Choroid plexus epithelial cell (primary cell): Measurements from ENCODE around the gene CSRP2.

Experiments used
- DNase-seq: peaks from one replicate; pipeline ENCODE4 v3.0.0-alpha.2; 2010; ENCODE audit warnings: low read depth
- H3K4me3 ChIP-seq: 2 replicates; pipeline ENCODE4 v1.5.1; 2011; ENCODE audit warnings: low read depth, mild to moderate bottlenecking, control low read depth, low read length, moderate library complexity
- TF ChIP-seq, protein P1 (sequence below): conservative IDR thresholded peaks from 2 replicates; pipeline ENCODE4 v1.5.1; 2011; ENCODE audit warnings: low read depth, mild to moderate bottlenecking, control low read depth, inconsistent platforms, low read length, moderate library complexity

Gene CSRP2

DNA sequence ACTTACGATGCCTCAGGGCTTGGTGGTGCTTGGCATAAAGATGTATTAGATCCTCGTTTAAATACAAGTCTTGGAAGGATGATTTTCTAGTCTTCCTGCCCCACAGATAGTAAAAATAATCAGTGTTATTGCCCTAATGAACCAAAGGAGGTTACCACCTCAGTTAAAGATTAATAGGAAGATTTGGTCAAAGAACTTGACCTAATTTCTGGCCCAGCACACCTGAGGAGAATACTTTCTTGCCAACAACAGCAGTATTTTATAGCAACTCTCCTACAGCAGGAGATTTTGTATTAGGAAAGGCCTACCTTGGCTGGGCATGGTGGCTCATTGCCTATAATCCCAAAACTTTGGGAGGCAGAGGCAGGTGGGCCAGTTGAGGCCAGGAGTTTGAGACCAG lies 31.6 kb downstream of the CSRP2 start:
- DNase-seq = no peak
- TF ChIP-seq, protein P1, sequence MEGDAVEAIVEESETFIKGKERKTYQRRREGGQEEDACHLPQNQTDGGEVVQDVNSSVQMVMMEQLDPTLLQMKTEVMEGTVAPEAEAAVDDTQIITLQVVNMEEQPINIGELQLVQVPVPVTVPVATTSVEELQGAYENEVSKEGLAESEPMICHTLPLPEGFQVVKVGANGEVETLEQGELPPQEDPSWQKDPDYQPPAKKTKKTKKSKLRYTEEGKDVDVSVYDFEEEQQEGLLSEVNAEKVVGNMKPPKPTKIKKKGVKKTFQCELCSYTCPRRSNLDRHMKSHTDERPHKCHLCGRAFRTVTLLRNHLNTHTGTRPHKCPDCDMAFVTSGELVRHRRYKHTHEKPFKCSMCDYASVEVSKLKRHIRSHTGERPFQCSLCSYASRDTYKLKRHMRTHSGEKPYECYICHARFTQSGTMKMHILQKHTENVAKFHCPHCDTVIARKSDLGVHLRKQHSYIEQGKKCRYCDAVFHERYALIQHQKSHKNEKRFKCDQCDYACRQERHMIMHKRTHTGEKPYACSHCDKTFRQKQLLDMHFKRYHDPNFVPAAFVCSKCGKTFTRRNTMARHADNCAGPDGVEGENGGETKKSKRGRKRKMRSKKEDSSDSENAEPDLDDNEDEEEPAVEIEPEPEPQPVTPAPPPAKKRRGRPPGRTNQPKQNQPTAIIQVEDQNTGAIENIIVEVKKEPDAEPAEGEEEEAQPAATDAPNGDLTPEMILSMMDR = no peak
- H3K4me3 ChIP-seq = no peak overlapping the region

GRCh38 chr12:76836633-76837032 lies 42.2 kb downstream of the CSRP2 start:
- H3K4me3 ChIP-seq = no peak overlapping the region
- TF ChIP-seq, protein P1 = no peak
- DNase-seq = no peak

DNA sequence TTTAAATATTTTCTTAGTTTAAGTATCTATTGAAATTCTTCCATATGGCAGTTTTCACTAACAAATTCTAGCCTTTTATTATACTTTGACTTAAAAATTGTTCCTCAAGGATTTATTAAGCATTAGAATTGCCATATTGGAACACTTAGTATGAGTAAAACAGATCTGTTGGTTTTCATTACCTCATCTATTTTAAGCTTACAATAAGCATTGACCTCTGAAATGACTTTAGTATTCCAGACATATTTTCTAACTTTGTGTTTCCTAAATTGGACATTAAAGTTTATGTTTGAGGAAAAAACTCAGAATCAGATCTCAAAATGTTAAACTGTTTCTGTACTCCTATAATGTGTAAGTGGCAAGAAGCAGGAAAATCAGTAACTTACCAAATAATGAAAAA lies 48.4 kb downstream of the CSRP2 start:
- peak; percentile 16 for DNase-seq
- H3K4me3 ChIP-seq = no peak overlapping the region
- TF ChIP-seq, protein P1 = no peak

DNA sequence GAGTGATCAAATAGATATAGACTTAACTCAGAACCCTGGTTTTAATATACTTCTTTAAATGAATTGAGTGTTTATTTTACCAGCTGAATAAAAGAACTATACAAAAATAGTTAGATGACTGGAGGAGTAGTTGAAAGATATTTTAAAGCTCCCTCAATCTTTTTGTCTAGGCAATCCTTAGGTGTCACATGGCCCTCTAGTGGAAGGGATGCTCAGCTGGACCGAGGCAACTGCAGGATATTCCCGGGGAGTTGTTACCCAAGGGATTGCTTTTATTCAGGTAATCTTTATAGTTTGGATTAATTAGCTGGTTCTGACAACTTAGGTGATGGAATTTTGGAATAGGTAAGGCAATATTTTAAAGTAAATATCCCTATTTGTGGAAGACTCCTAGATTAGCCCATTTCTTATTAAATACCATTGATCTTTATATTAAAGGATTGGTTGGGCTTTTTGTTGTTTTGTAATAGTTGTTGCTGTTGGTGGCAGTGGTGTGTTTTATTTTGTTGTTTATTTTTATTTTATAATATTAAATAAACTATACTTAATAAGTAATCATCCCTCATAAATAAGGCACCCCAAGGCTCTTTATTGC lies 57.8 kb downstream of the CSRP2 start:
- H3K4me3 ChIP-seq = no peak overlapping the region
- peak; percentile 67 for DNase-seq

DNA sequence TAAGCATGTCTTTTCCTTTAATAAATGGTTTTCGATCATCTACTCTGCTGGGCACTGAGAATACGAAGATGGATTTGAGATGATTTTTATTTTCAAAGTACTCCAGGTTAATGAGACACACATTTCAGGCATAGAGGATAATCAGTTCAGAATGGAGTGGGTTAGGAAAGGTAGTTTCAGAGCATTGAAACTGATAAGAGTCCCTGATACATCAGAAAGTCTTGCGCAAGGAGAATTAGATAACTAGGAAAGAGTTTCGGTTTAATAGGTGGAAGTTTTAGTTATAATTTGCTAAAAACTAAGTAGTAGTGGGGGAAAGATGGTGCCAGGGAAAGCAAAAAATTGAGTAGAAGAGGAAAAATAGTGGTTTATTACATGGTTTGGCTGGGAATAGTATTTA lies 64.8 kb downstream of the CSRP2 start:
- DNase-seq = no peak
- TF ChIP-seq, protein P1 = no peak
- H3K4me3 ChIP-seq = no peak overlapping the region

More for the DNA sequence above, 57.8 kb downstream of the CSRP2 start:
- TF ChIP-seq, protein P1 = peak; percentile 82

DNA sequence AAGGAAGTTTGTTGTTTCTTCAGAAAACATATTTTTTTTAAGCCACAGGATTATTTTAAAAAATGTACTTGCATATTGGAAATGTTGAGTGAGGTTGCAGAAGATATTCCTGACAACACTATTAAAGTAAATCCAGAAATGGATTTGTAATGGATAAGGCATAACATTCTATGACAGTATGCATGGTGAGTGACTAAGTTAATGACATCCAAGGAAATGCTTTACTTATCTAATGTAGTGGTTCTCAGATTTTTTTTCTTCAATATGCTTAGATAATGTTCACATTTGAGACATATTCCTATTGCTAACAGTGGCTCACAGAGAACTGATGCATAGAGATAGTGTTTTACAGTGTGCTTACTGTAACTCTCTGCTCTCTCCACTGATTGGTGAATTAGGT lies 65.6 kb downstream of the CSRP2 start:
- H3K4me3 ChIP-seq = no peak overlapping the region
- no peak for DNase-seq
- TF ChIP-seq, protein P1 = no peak

DNA sequence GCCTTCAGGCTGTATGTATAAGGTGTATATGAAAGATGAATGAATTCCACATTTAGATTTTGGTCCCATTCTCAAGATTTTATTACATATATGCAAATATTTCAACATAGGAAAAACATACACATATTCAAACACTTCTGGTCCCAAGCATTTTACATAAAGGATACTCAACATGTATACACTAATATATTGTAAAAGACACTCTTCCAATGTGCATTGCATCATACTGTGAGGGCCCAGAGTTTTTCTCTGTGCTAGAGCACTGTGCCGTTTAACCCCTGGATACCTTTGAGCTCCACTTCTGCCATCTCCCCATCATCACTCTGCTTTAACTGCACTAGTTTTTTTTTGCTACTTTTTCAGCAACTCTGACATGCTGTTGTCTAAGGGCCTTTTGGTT lies 66.8 kb downstream of the CSRP2 start:
- DNase-seq = no peak
- no peak overlapping the region for H3K4me3 ChIP-seq
- TF ChIP-seq, protein P1 = no peak
